GM18868 (cell line): ENCODE measurements around the gene CAMK2G.
A peak's percentile ranks its signal among the peaks of the same experiment; 100 is the strongest.
"Not testable (repeated sequence)": the region's sequence is repeated elsewhere in the genome, so short reads cannot be mapped to it uniquely, and the experiment has no call there.

ENCODE experiments used
- ATAC-seq: cut with Tn5 transposase; IDR thresholded peaks from one replicate; pipeline ENCODE4 v1.9.1; 2021; ENCODE audit warnings: mild to moderate bottlenecking, moderate library complexity; ENCODE audit not compliant: unreplicated experiment

The CAMK2G gene

GRCh38 chr10:73905256-73906020 is 31.1 kb upstream of the CAMK2G start:
- ATAC-seq: no peak

GRCh38 chr10:73902351-73902750 is 28.0 kb upstream of the CAMK2G start:
- no peak for ATAC-seq

- no peak for ATAC-seq
Measured at GRCh38 chr10:73901261-73901660, 26.9 kb upstream of the CAMK2G start.

- ATAC-seq: no peak
Measured at GRCh38 chr10:73900064-73900463, 25.7 kb upstream of the CAMK2G start.

- ATAC-seq: no peak
Measured at GRCh38 chr10:73899423-73899822, 25.1 kb upstream of the CAMK2G start.

- ATAC-seq: no peak
Measured at GRCh38 chr10:73898730-73899410, 24.5 kb upstream of the CAMK2G start.

GRCh38 chr10:73897693-73898092 is 23.3 kb upstream of the CAMK2G start:
- ATAC-seq: no peak

- not testable (repeated sequence) for ATAC-seq
Measured at GRCh38 chr10:73895381-73895780, 21.0 kb upstream of the CAMK2G start.

- no peak for ATAC-seq
Measured at GRCh38 chr10:73894245-73894971, 20.1 kb upstream of the CAMK2G start.

- ATAC-seq: no peak
Measured at GRCh38 chr10:73893426-73893825, 19.1 kb upstream of the CAMK2G start.

- ATAC-seq: no peak
Measured at GRCh38 chr10:73892310-73893030, 18.1 kb upstream of the CAMK2G start.

- ATAC-seq: no peak
Measured at GRCh38 chr10:73891540-73891939, 17.2 kb upstream of the CAMK2G start.

- ATAC-seq: not testable (repeated sequence)
Measured at GRCh38 chr10:73890830-73891229, 16.5 kb upstream of the CAMK2G start.

- ATAC-seq: no peak
Measured at GRCh38 chr10:73890261-73890660, 15.9 kb upstream of the CAMK2G start.

GRCh38 chr10:73889416-73889815 is 15.1 kb upstream of the CAMK2G start:
- not testable (repeated sequence) for ATAC-seq

GRCh38 chr10:73889014-73889413 is 14.7 kb upstream of the CAMK2G start:
- ATAC-seq: no peak

GRCh38 chr10:73888514-73888913 is 14.2 kb upstream of the CAMK2G start:
- no peak for ATAC-seq

- no peak for ATAC-seq
Measured at GRCh38 chr10:73887294-73888039, 13.1 kb upstream of the CAMK2G start.

GRCh38 chr10:73886661-73887293 is 12.4 kb upstream of the CAMK2G start:
- ATAC-seq: no peak

GRCh38 chr10:73886085-73886529 is 11.8 kb upstream of the CAMK2G start:
- peak; percentile 67 for ATAC-seq
